Right atrium auricular region (tissue), 2 donors: ENCODE data around the gene ZNRF4. TPM values are rescaled to one million over a fixed set of nuclear protein-coding genes. Genes with fewer than 3 reads are reported as not detected.

ENCODE experiments used
- DNase-seq: peaks from one replicate; pipeline ENCODE4 v3.0.0-alpha.2; 2019; ENCODE audit warnings: low spot score
- H3K27ac ChIP-seq, 2 donors: fragments of 200-600 bp; sonication (generic); 1 replicate in 1 of 2; 2 replicates in 1 of 2; pipeline ENCODE4 v1.5.1; 2016 to 2019
- H3K27me3 ChIP-seq, 2 donors: fragments of 200-600 bp; sonication (generic); one replicate each; pipeline versions ENCODE4 v1.5.1 to v1.6.0; 2017 to 2019
- H3K36me3 ChIP-seq: fragments of 200-600 bp; sonication (generic); one replicate; pipeline ENCODE4 v1.5.1; 2016
- H3K4me1 ChIP-seq, 2 donors: fragments of 200-600 bp; sonication (generic); one replicate each; pipeline versions ENCODE4 v1.5.1 to v1.6.0; 2017 to 2019
- H3K4me3 ChIP-seq, 2 donors: fragments of 200-600 bp; sonication (generic); 1 replicate in 1 of 2; 2 replicates in 1 of 2; pipeline ENCODE4 v1.5.1; 2017 to 2019; ENCODE audit warnings: mild to moderate bottlenecking in 1 of 2, moderate library complexity in 1 of 2
- H3K9me3 ChIP-seq, 2 donors: fragments of 200-600 bp; sonication (generic); one replicate each; pipeline ENCODE4 v1.5.1; 2019
- CTCF ChIP-seq, 2 donors: fragments of 200-600 bp; sonication (generic); IDR thresholded peaks; one replicate each; pipeline ENCODE4 v1.5.1; 2019; ENCODE audit warnings: antibody characterized with exemption in 2 of 2
- total RNA-seq, 2 donors: library from RNA; depleted of rRNA; stranded (reverse); fragments of >200 nt; gene quantifications; one replicate each; pipeline ENCODE4 v1.1.0, GENCODE V29; 2016

ZNRF4 gene
- total RNA-seq, 2 donors from 2014 or later, result not detected

GRCh38 chr19:5444431-5444830 is 10.8 kb upstream of the ZNRF4 start:
- no peak for DNase-seq
- no peak for TF ChIP-seq CTCF (IDR thresholded peaks at IDR 0.05)
- Histone ChIP-seq H3K4me1 (no peaks in the 10 kb centered on the region), H3K27me3 (no peaks in the 10 kb centered on the region), H3K27ac (no peak overlapping the region), H3K4me3 (no peak overlapping the region), H3K9me3 (no peaks in the 10 kb centered on the region), H3K36me3 (no peaks in the 10 kb centered on the region)

- Histone ChIP-seq H3K27ac (no peak overlapping the region), H3K36me3 (no peaks in the 10 kb centered on the region), H3K4me1 (no peaks in the 10 kb centered on the region), H3K9me3 (no peaks in the 10 kb centered on the region), H3K4me3 (no peak overlapping the region), H3K27me3 (no peaks in the 10 kb centered on the region)
- TF ChIP-seq CTCF (IDR thresholded peaks at IDR 0.05), result no peak
- DNase-seq, result no peak
These were observed 10.1 kb upstream of the ZNRF4 start for GRCh38 chr19:5445071-5445470.

- Histone ChIP-seq H3K9me3 (no peaks in the 10 kb centered on the region), H3K4me3 (no peak overlapping the region), H3K27ac (no peak overlapping the region), H3K36me3 (no peaks in the 10 kb centered on the region), H3K27me3 (no peaks in the 10 kb centered on the region), H3K4me1 (no peaks in the 10 kb centered on the region)
- TF ChIP-seq CTCF (IDR thresholded peaks at IDR 0.05), result no peak
- DNase-seq, result no peak
These were observed 9.6 kb upstream of the ZNRF4 start for GRCh38 chr19:5445561-5446055.

- Histone ChIP-seq H3K4me1 (no peaks in the 10 kb centered on the region), H3K27ac (no peak overlapping the region), H3K27me3 (no peaks in the 10 kb centered on the region), H3K9me3 (no peaks in the 10 kb centered on the region), H3K4me3 (no peak overlapping the region), H3K36me3 (no peaks in the 10 kb centered on the region)
- no peak for DNase-seq
- no peak for TF ChIP-seq CTCF (IDR thresholded peaks at IDR 0.05)
These were observed 7.4 kb upstream of the ZNRF4 start for GRCh38 chr19:5447700-5448311.

GRCh38 chr19:5448374-5448773 is 6.8 kb upstream of the ZNRF4 start:
- Histone ChIP-seq H3K36me3 (no peaks in the 10 kb centered on the region), H3K27ac (no peak overlapping the region), H3K9me3 (no peaks in the 10 kb centered on the region), H3K27me3 (no peaks in the 10 kb centered on the region), H3K4me3 (no peak overlapping the region), H3K4me1 (no peaks in the 10 kb centered on the region)
- no peak for DNase-seq
- no peak for TF ChIP-seq CTCF (IDR thresholded peaks at IDR 0.05)
